Upper lobe of left lung (tissue), 6 donors: ENCODE data around the gene BCAT1. TPM values are rescaled to one million over a fixed set of nuclear protein-coding genes. Genes with fewer than 3 reads are reported as not detected.
A peak's percentile ranks its signal among the peaks of the same experiment; 100 is the strongest.

ENCODE experiments used
- ATAC-seq, 2 donors: fragments of 200-7000 bp; cut with Tn5 transposase; one replicate each; pipeline ENCODE4 v1.9.1; 2022; ENCODE audit warnings: mild to moderate bottlenecking in 2 of 2, moderate library complexity in 2 of 2; ENCODE audit not compliant: low FRiP score in 2 of 2
- DNase-seq, 2 donors: peaks; one replicate each; pipeline ENCODE4 v3.0.0-alpha.2; 2019 to 2020
- H3K27ac ChIP-seq, 4 donors: fragments of 200-600 bp; sonication (generic); one replicate each; pipeline ENCODE4 v1.5.1; 2016 to 2019
- H3K27me3 ChIP-seq, 4 donors: fragments of 200-600 bp; sonication (generic); one replicate each; pipeline ENCODE4 v1.5.1; 2017 to 2019
- H3K36me3 ChIP-seq, 4 donors: fragments of 200-600 bp; sonication (generic); one replicate each; pipeline ENCODE4 v1.5.1; 2016 to 2019
- H3K4me1 ChIP-seq, 4 donors: fragments of 200-600 bp; sonication (generic); one replicate each; pipeline ENCODE4 v1.5.1; 2018 to 2019
- H3K4me3 ChIP-seq, 4 donors: fragments of 200-600 bp; sonication (generic); one replicate each; pipeline ENCODE4 v1.5.1; 2017 to 2019; ENCODE audit warnings: mild to moderate bottlenecking in 2 of 4, moderate library complexity in 1 of 4
- H3K9me3 ChIP-seq, 4 donors: fragments of 200-600 bp; sonication (generic); one replicate each; pipeline ENCODE4 v1.5.1; 2018 to 2019
- CTCF ChIP-seq, 6 experiments: fragments of 450-650 bp in 4 of 6; fragments of 200-600 bp in 2 of 6; sonication (generic) in 2 of 6; IDR thresholded peaks; one replicate each; pipeline ENCODE4 v1.5.1; 2016 to 2019; ENCODE audit warnings: antibody characterized with exemption in 6 of 6
- EP300 ChIP-seq, 4 donors: sonication (generic); formaldehyde crosslinking; IDR thresholded peaks; one replicate each; pipeline ENCODE4 v1.5.1; 2017; ENCODE audit warnings: antibody characterized with exemption in 4 of 4, control low read depth in 2 of 4
- POLR2A ChIP-seq, 4 donors: fragments of 450-650 bp; IDR thresholded peaks; one replicate each; pipeline ENCODE4 v1.5.1; 2016 to 2017; ENCODE audit warnings: antibody characterized with exemption in 4 of 4, mild to moderate bottlenecking in 2 of 4
- POLR2AphosphoS5 ChIP-seq, 2 donors: sonication (generic); formaldehyde crosslinking; IDR thresholded peaks; one replicate each; pipeline ENCODE4 v1.5.1; 2017; ENCODE audit warnings: antibody characterized with exemption in 2 of 2
- WGBS, 2 donors: methylation state at CpG; one replicate each; pipeline ENCODE4 v1.1.5; 2017 to 2018; 5-methylcytosine and 5-hydroxymethylcytosine counted together
- total RNA-seq, 6 donors: library from RNA; depleted of rRNA in 4 of 6; stranded (reverse); fragments of >200 nt in 4 of 6; gene quantifications; one replicate each; pipeline versions ENCODE4 v1.1.0 to v1.2.1, GENCODE V29; 2016 to 2021
- donor health status: DM: no; HTN: no; CAD: no; lungs with moderate emphysema.
- donor health status: DM: no; HTN: yes; CAD: no; lungs with severe emphysema.

Gene BCAT1
- total RNA-seq, 6 donors from 2014 or later: 52.7 to 145 (median 72.7) TPM

GRCh38 chr12:24996102-24996797 is 47.3 kb upstream of the BCAT1 start:
- H3K4me1 ChIP-seq: peaks cover 0 to 6% (median 4%) of the 10 kb centered on the region in 4 donors
- WGBS, 2 donors: 83 to 86% methylated on average over 8 of the region's 8 CpGs
- no peaks in the 10 kb centered on the region for H3K9me3 ChIP-seq
- no peaks in the 10 kb centered on the region for H3K27me3 ChIP-seq
- TF ChIP-seq POLR2AphosphoS5 (IDR thresholded peaks at IDR 0.05) (no peak), CTCF (IDR thresholded peaks at IDR 0.05) (no peak), EP300 (IDR thresholded peaks at IDR 0.05) (no peak), POLR2A (IDR thresholded peaks at IDR 0.05) (no peak)
- no peaks in the 10 kb centered on the region for H3K36me3 ChIP-seq
- no peak for ATAC-seq
- no peak for DNase-seq
- H3K27ac ChIP-seq: no peak overlapping the region
- no peak overlapping the region for H3K4me3 ChIP-seq

- Histone ChIP-seq H3K27ac (no peak overlapping the region), H3K36me3 (no peaks in the 10 kb centered on the region), H3K27me3 (no peaks in the 10 kb centered on the region), H3K4me1 (peaks cover 0 to 6% (median 4%) of the 10 kb centered on the region in 4 donors), H3K4me3 (no peak overlapping the region), H3K9me3 (no peaks in the 10 kb centered on the region)
- DNase-seq (no peak), ATAC-seq (no peak)
- 90 to 91% methylated on average over 4 of the region's 4 CpGs for WGBS, 2 donors
- TF ChIP-seq EP300 (IDR thresholded peaks at IDR 0.05): no peak
- TF ChIP-seq CTCF (IDR thresholded peaks at IDR 0.05): no peak
- TF ChIP-seq POLR2A (IDR thresholded peaks at IDR 0.05): no peak
- TF ChIP-seq POLR2AphosphoS5 (IDR thresholded peaks at IDR 0.05): no peak
Measured at GRCh38 chr12:24993793-24994192, 44.9 kb upstream of the BCAT1 start.

GRCh38 chr12:24991209-24992049 is 42.5 kb upstream of the BCAT1 start:
- no peak for DNase-seq
- no peaks in the 10 kb centered on the region for H3K36me3 ChIP-seq
- ATAC-seq: peak; percentile 73 to 87
- 33 to 37% methylated on average over 8 to 9 of the region's 9 CpGs for WGBS, 2 donors
- H3K27ac ChIP-seq: no peak overlapping the region
- no peaks in the 10 kb centered on the region for H3K27me3 ChIP-seq
- TF ChIP-seq EP300 (IDR thresholded peaks at IDR 0.05) (no peak), POLR2AphosphoS5 (IDR thresholded peaks at IDR 0.05) (no peak), POLR2A (IDR thresholded peaks at IDR 0.05) (no peak), CTCF (IDR thresholded peaks at IDR 0.05) (peak; percentile 46 to 77 (median 70))
- H3K4me1 ChIP-seq: no peaks in the 10 kb centered on the region
- H3K9me3 ChIP-seq: no peaks in the 10 kb centered on the region
- no peak overlapping the region for H3K4me3 ChIP-seq

- Histone ChIP-seq H3K36me3 (no peaks in the 10 kb centered on the region), H3K27me3 (no peaks in the 10 kb centered on the region), H3K9me3 (peaks cover 0 to 2% (median 0%) of the 10 kb centered on the region in 4 donors), H3K4me1 (no peaks in the 10 kb centered on the region), H3K27ac (no peak overlapping the region), H3K4me3 (no peak overlapping the region)
- no peak for TF ChIP-seq POLR2A (IDR thresholded peaks at IDR 0.05)
- no peak for TF ChIP-seq CTCF (IDR thresholded peaks at IDR 0.05)
- TF ChIP-seq POLR2AphosphoS5 (IDR thresholded peaks at IDR 0.05): no peak
- TF ChIP-seq EP300 (IDR thresholded peaks at IDR 0.05): no peak
- ATAC-seq: no peak
- 82 to 88% methylated on average over 2 of the region's 2 CpGs for WGBS, 2 donors
- no peak for DNase-seq
Measured at GRCh38 chr12:24989216-24989615, 40.3 kb upstream of the BCAT1 start.
